Measurements from ENCODE around the gene PXMP2. TPM values are rescaled to one million over a fixed set of nuclear protein-coding genes. Genes with fewer than 3 reads are reported as not detected.

The PXMP2 gene
- total RNA-seq, 1 experiment from 2014 or later: 42.7 TPM

- peaks cover 63% of the 10 kb centered on the region for H3K36me3 ChIP-seq (ENCODE audit: low read depth, low read length)
Measured at GRCh38 chr12:132658149-132658894, 29.1 kb upstream of the PXMP2 start.

GRCh38 chr12:132659146-132659545 is 28.2 kb upstream of the PXMP2 start:
- H3K27me3 ChIP-seq (ENCODE audit: low read length): no peaks in the 10 kb centered on the region
- H3K4me3 ChIP-seq (ENCODE audit: low read length): no peak overlapping the region
- no peaks in the 10 kb centered on the region for H4K20me1 ChIP-seq (ENCODE audit: low read length)
- H3K79me2 ChIP-seq (ENCODE audit: low read length): no peaks in the 10 kb centered on the region
- no peak overlapping the region for H3K4me2 ChIP-seq (ENCODE audit: low read length)
- H3K9ac ChIP-seq (ENCODE audit: low read length): no peak overlapping the region
- H3K27ac ChIP-seq (ENCODE audit: low read length): no peak overlapping the region
- no peaks in the 10 kb centered on the region for H3F3A ChIP-seq (ENCODE audit: low read length, unreplicated experiment)
- H3K36me3 ChIP-seq (ENCODE audit: low read depth, low read length): peaks cover 63% of the 10 kb centered on the region
- BruUV-seq (replicated peaks): no TSS peak
- no peak for ATAC-seq
- POLR2A ChIA-PET (ENCODE audit: unreplicated experiment): no interaction called here
- H2AFZ ChIP-seq (ENCODE audit: low read length): no peak overlapping the region
- TF ChIP-seq EZH2 (IDR thresholded peaks at IDR 0.05; ENCODE audit: low read length, unreplicated experiment) (no peak), EZH2phosphoT487 (IDR thresholded peaks at IDR 0.05; ENCODE audit: borderline replicate concordance, low read length) (no peak), CTCF (conservative IDR thresholded peaks at IDR 0.05; ENCODE audit: low read depth, low read length) (no peak)
- CTCF ChIA-PET: no interaction called here
- no peaks in the 10 kb centered on the region for H3K9me3 ChIP-seq (ENCODE audit: low read length)
- no peaks in the 10 kb centered on the region for H3K9me2 ChIP-seq (replicated peaks; ENCODE audit: low read length)
- H3K4me1 ChIP-seq (ENCODE audit: insufficient read depth, low read length): no peaks in the 10 kb centered on the region
- intact Hi-C loops (cut with micrococcal nuclease): no loop called here
- no peak for DNase-seq

More at GRCh38 chr12:132658149-132658894, 29.1 kb upstream of the PXMP2 start:
- CTCF ChIA-PET: no interaction called here
- H4K20me1 ChIP-seq (ENCODE audit: low read length): no peaks in the 10 kb centered on the region
- H3K27me3 ChIP-seq (ENCODE audit: low read length): no peaks in the 10 kb centered on the region
- no peaks in the 10 kb centered on the region for H3K4me1 ChIP-seq (ENCODE audit: insufficient read depth, low read length)
- no peak overlapping the region for H2AFZ ChIP-seq (ENCODE audit: low read length)
- H3F3A ChIP-seq (ENCODE audit: low read length, unreplicated experiment): no peaks in the 10 kb centered on the region
- BruUV-seq (replicated peaks): no TSS peak
- POLR2A ChIA-PET (ENCODE audit: unreplicated experiment): no interaction called here
- H3K79me2 ChIP-seq (ENCODE audit: low read length): no peaks in the 10 kb centered on the region
- intact Hi-C loops (cut with micrococcal nuclease): no loop called here
- H3K4me3 ChIP-seq (ENCODE audit: low read length): no peak overlapping the region
- H3K9ac ChIP-seq (ENCODE audit: low read length): no peak overlapping the region
- ATAC-seq: no peak
- H3K27ac ChIP-seq (ENCODE audit: low read length): no peak overlapping the region
- TF ChIP-seq EZH2 (IDR thresholded peaks at IDR 0.05; ENCODE audit: low read length, unreplicated experiment): no peak
- no peak for TF ChIP-seq EZH2phosphoT487 (IDR thresholded peaks at IDR 0.05; ENCODE audit: borderline replicate concordance, low read length)
- no peak for TF ChIP-seq CTCF (conservative IDR thresholded peaks at IDR 0.05; ENCODE audit: low read depth, low read length)
- no peaks in the 10 kb centered on the region for H3K9me3 ChIP-seq (ENCODE audit: low read length)
- no peak for DNase-seq
- no peak overlapping the region for H3K4me2 ChIP-seq (ENCODE audit: low read length)
- H3K9me2 ChIP-seq (replicated peaks; ENCODE audit: low read length): no peaks in the 10 kb centered on the region

- intact Hi-C loops (cut with micrococcal nuclease): no loop called here
- CTCF ChIA-PET: no interaction called here
Measured at GRCh38 chr12:132660052-132660451, 27.3 kb upstream of the PXMP2 start.

More at GRCh38 chr12:132660052-132660451, 27.3 kb upstream of the PXMP2 start:
- Histone ChIP-seq H3K9me3 (ENCODE audit: low read length) (no peaks in the 10 kb centered on the region), H3K9me2 (replicated peaks; ENCODE audit: low read length) (no peaks in the 10 kb centered on the region), H3K27me3 (ENCODE audit: low read length) (no peaks in the 10 kb centered on the region), H3K9ac (ENCODE audit: low read length) (no peak overlapping the region), H3K36me3 (ENCODE audit: low read depth, low read length) (peaks cover 61% of the 10 kb centered on the region), H3K79me2 (ENCODE audit: low read length) (no peaks in the 10 kb centered on the region), H3K4me1 (ENCODE audit: insufficient read depth, low read length) (no peaks in the 10 kb centered on the region), H3K4me3 (ENCODE audit: low read length) (no peak overlapping the region), H4K20me1 (ENCODE audit: low read length) (no peaks in the 10 kb centered on the region), H3K27ac (ENCODE audit: low read length) (no peak overlapping the region), H2AFZ (ENCODE audit: low read length) (no peak overlapping the region), H3F3A (ENCODE audit: low read length, unreplicated experiment) (no peaks in the 10 kb centered on the region), H3K4me2 (ENCODE audit: low read length) (no peak overlapping the region)
- no peak for ATAC-seq
- BruUV-seq (replicated peaks): no TSS peak
- POLR2A ChIA-PET (ENCODE audit: unreplicated experiment): no interaction called here
- DNase-seq: no peak
- no peak for TF ChIP-seq EZH2 (IDR thresholded peaks at IDR 0.05; ENCODE audit: low read length, unreplicated experiment)
- TF ChIP-seq EZH2phosphoT487 (IDR thresholded peaks at IDR 0.05; ENCODE audit: borderline replicate concordance, low read length): no peak
